A549 (cell line): ENCODE measurements around the gene DHX57.

Source experiments
- CEBPB ChIP-seq, 2 experiments: fragments of >200 bp in 1 of 2; sonication (Bioruptor Twin) in 1 of 2; formaldehyde crosslinking in 1 of 2; IDR thresholded peaks; 2 replicates each; pipeline ENCODE4 v1.6.1; 2012 to 2016
- CTCF ChIP-seq: fragments of >200 bp; sonication (Bioruptor Twin); formaldehyde crosslinking; IDR thresholded peaks from 3 replicates; pipeline ENCODE4 v1.5.1; 2016
- EP300 ChIP-seq, 2 experiments: fragments of >200 bp; sonication (Bioruptor Twin); formaldehyde crosslinking; IDR thresholded peaks; 2 replicates in 1 of 2; 3 replicates in 1 of 2; pipeline ENCODE4 v1.6.1; 2016 to 2017
- FOSL2 ChIP-seq, 2 experiments: fragments of 450-650 bp in 1 of 2; fragments of >200 bp in 1 of 2; sonication (Bioruptor Twin) in 1 of 2; formaldehyde crosslinking; IDR thresholded peaks; 2 replicates each; pipeline versions ENCODE4 v1.5.0 to v1.6.1; 2016 to 2020; ENCODE audit warnings: mild to moderate bottlenecking in 1 of 2, moderate library complexity in 1 of 2
- KDM5A ChIP-seq: fragments of 200-600 bp; sonication (generic); IDR thresholded peaks from 2 replicates; pipeline ENCODE4 v1.6.1; 2016; ENCODE audit warnings: antibody characterized with exemption, mild to moderate bottlenecking
- MAZ ChIP-seq: fragments of 150-350 bp; IDR thresholded peaks from 2 replicates; pipeline ENCODE4 v1.6.1; 2014; ENCODE audit warnings: antibody characterized with exemption, low read depth, low read length, borderline replicate concordance
- PBX3 ChIP-seq: IDR thresholded peaks from 2 replicates; pipeline ENCODE4 v1.6.1; 2012
- POLR2AphosphoS2 ChIP-seq: conservative IDR thresholded peaks from 2 replicates; pipeline ENCODE4 v1.6.1; 2012; ENCODE audit warnings: low read length, improper control_type of control experiment, inconsistent platforms
- RCOR1 ChIP-seq: fragments of 150-350 bp; IDR thresholded peaks from 2 replicates; pipeline ENCODE4 v1.6.1; 2014; ENCODE audit warnings: antibody characterized with exemption, low read length, low read depth
- SMC3 ChIP-seq: fragments of >200 bp; sonication (Bioruptor Twin); formaldehyde crosslinking; IDR thresholded peaks from 3 replicates; pipeline ENCODE4 v1.6.1; 2018; ENCODE audit warnings: inconsistent platforms
- USF2 ChIP-seq: fragments of 450-650 bp; IDR thresholded peaks from 2 replicates; pipeline ENCODE4 v1.6.1; 2014; ENCODE audit warnings: antibody characterized with exemption

- TF ChIP-seq CTCF (no peak), MAZ (no peak), EP300 (IDR thresholded peaks at IDR 0.05) (no peak), SMC3 (no peak), POLR2AphosphoS2 (no peak), RCOR1 (no peak), KDM5A (no peak), USF2 (no peak), FOSL2 (IDR thresholded peaks at IDR 0.05) (no peak), FOSL2 (CRISPR knock-in tag; IDR thresholded peaks at IDR 0.05) (0 out of 2 replicates have a peak, but pooled peaks have one; percentile 11), PBX3 (no peak), CEBPB (IDR thresholded peaks at IDR 0.05) (no peak)
Observed at GRCh38 chr2:38775097-38775920, 100.4 kb downstream of the DHX57 start.
